Activated T-cell treated with anti-CD3 and anti-CD28 coated beads for 24 hours (primary cell): ENCODE measurements around the gene IDH1.
A peak's percentile ranks its signal among the peaks of the same experiment; 100 is the strongest.
"Not testable (repeated sequence)": the region's sequence is repeated elsewhere in the genome, so short reads cannot be mapped to it uniquely, and the experiment has no call there.

Experiments
- DNase-seq: peaks from one replicate; pipeline ENCODE4 v3.0.0-alpha.2; 2020; ENCODE audit warnings: low read depth

Gene IDH1

GRCh38 chr2:208254871-208255556 is at the start of gene IDH1:
IDH1 (minus strand) TSS chr2:208255071; CDS start chr2:208251551, 3,520 bp downstream.
- peak; percentile 92 for DNase-seq

- no peak for DNase-seq
These were observed 49.3 kb upstream of the IDH1 start for GRCh38 chr2:208304157-208304556.

- DNase-seq = no peak
These were observed 46.2 kb upstream of the IDH1 start for GRCh38 chr2:208300847-208301618.

- DNase-seq = no peak
These were observed 43.1 kb upstream of the IDH1 start for GRCh38 chr2:208297961-208298360.

- DNase-seq = no peak
These were observed 41.7 kb upstream of the IDH1 start for GRCh38 chr2:208296610-208297009.

- DNase-seq = no peak
These were observed 41.0 kb upstream of the IDH1 start for GRCh38 chr2:208295834-208296233.

- DNase-seq = no peak
These were observed 39.7 kb upstream of the IDH1 start for GRCh38 chr2:208294482-208295024.

- DNase-seq = no peak
These were observed 31.0 kb upstream of the IDH1 start for GRCh38 chr2:208285853-208286252.

- DNase-seq = no peak
These were observed 26.1 kb upstream of the IDH1 start for GRCh38 chr2:208280933-208281332.

GRCh38 chr2:208280234-208280633 is 25.4 kb upstream of the IDH1 start:
- DNase-seq = no peak

- no peak for DNase-seq
These were observed 24.4 kb upstream of the IDH1 start for GRCh38 chr2:208279236-208279635.

GRCh38 chr2:208278549-208278948 is 23.7 kb upstream of the IDH1 start:
- DNase-seq = no peak

- DNase-seq = no peak
These were observed 19.9 kb upstream of the IDH1 start for GRCh38 chr2:208274748-208275147.

- no peak for DNase-seq
These were observed 14.2 kb upstream of the IDH1 start for GRCh38 chr2:208269091-208269490.

- no peak for DNase-seq
These were observed 13.5 kb upstream of the IDH1 start for GRCh38 chr2:208268156-208268952.

- not testable (repeated sequence) for DNase-seq
These were observed 12.7 kb upstream of the IDH1 start for GRCh38 chr2:208267526-208267925.

GRCh38 chr2:208266936-208267335 is 12.1 kb upstream of the IDH1 start:
- no peak for DNase-seq

- DNase-seq = no peak
These were observed 11.7 kb upstream of the IDH1 start for GRCh38 chr2:208266553-208266893.

GRCh38 chr2:208265801-208266552 is 11.1 kb upstream of the IDH1 start, which contains the start of gene PIKFYVE:
PIKFYVE (plus strand) TSS chr2:208266255; CDS start chr2:208271520, 5,265 bp downstream.
- peak; percentile 88 for DNase-seq

- DNase-seq = no peak
These were observed 10.5 kb upstream of the IDH1 start for GRCh38 chr2:208265371-208265800.
